Osteocyte (in vitro differentiated cells): ENCODE data around the gene TMEM167A. TPM values are rescaled to one million over a fixed set of nuclear protein-coding genes. Genes with fewer than 3 reads are reported as not detected.

Experiments used
- DNase-seq: peaks from one replicate; pipeline ENCODE4 v3.0.0; 2021; ENCODE audit warnings: mixed read lengths; ENCODE audit not compliant: unreplicated experiment; ENCODE audit errors: extremely low spot score
- H3K27ac Mint-ChIP-seq: one replicate; pipeline ENCODE4 v1.8.0; 2021; ENCODE audit warnings: mild to moderate bottlenecking, mixed read lengths; ENCODE audit not compliant: unreplicated experiment
- H3K27me3 Mint-ChIP-seq: one replicate; pipeline ENCODE4 v1.8.0; 2021; ENCODE audit warnings: mixed read lengths; ENCODE audit not compliant: unreplicated experiment
- H3K36me3 Mint-ChIP-seq: one replicate; pipeline ENCODE4 v1.8.0; 2021; ENCODE audit warnings: mixed read lengths; ENCODE audit not compliant: unreplicated experiment
- H3K4me1 Mint-ChIP-seq: one replicate; pipeline ENCODE4 v1.8.0; 2021; ENCODE audit warnings: mixed read lengths; ENCODE audit not compliant: unreplicated experiment
- H3K4me3 Mint-ChIP-seq: one replicate; pipeline ENCODE4 v1.8.0; 2021; ENCODE audit warnings: mild to moderate bottlenecking, moderate library complexity, mixed read lengths; ENCODE audit not compliant: unreplicated experiment
- H3K9me3 Mint-ChIP-seq: one replicate; pipeline ENCODE4 v1.8.0; 2021; ENCODE audit warnings: mixed read lengths; ENCODE audit not compliant: unreplicated experiment
- total RNA-seq: library from RNA; stranded (reverse); gene quantifications from 2 replicates; pipeline ENCODE4 v1.2.1, GENCODE V29; 2021
- TF ChIP-seq, protein P1 (sequence below): fragments of 200-600 bp; sonication (generic); IDR thresholded peaks from 2 replicates; pipeline ENCODE4 v1.5.0; 2021; ENCODE audit warnings: antibody characterized with exemption, mild to moderate bottlenecking, moderate library complexity

TMEM167A gene
- total RNA-seq, 1 donor from 2014 or later: 70.9 TPM

DNA sequence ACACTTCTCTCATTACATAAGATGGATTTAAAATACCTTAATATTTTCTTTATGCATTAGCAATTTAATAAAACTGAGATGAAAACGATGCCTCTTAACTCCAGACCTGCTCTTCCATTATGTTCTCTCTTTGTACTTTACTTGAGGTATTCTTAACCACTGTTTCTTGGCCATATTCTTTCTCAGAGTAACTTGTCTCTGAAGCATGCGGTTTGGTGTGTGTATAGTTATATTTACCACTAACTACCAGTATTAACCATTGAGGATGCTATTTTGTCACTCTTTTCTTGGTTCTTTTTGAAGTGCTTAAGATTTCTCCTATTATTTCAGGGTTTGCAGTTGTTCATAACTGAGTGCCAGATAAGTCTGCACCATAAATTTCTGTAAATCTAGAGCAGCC is 17.9 kb downstream of the TMEM167A start:
- Mint-ChIP-seq H3K4me3 (no peak overlapping the region), H3K9me3 (no peaks in the 10 kb centered on the region), H3K27me3 (no peaks in the 10 kb centered on the region), H3K27ac (no peak overlapping the region), H3K4me1 (peaks cover 2% of the 10 kb centered on the region), H3K36me3 (peaks cover 46% of the 10 kb centered on the region)
- no peak for DNase-seq
- TF ChIP-seq, protein P1, sequence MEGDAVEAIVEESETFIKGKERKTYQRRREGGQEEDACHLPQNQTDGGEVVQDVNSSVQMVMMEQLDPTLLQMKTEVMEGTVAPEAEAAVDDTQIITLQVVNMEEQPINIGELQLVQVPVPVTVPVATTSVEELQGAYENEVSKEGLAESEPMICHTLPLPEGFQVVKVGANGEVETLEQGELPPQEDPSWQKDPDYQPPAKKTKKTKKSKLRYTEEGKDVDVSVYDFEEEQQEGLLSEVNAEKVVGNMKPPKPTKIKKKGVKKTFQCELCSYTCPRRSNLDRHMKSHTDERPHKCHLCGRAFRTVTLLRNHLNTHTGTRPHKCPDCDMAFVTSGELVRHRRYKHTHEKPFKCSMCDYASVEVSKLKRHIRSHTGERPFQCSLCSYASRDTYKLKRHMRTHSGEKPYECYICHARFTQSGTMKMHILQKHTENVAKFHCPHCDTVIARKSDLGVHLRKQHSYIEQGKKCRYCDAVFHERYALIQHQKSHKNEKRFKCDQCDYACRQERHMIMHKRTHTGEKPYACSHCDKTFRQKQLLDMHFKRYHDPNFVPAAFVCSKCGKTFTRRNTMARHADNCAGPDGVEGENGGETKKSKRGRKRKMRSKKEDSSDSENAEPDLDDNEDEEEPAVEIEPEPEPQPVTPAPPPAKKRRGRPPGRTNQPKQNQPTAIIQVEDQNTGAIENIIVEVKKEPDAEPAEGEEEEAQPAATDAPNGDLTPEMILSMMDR: no peak

DNA sequence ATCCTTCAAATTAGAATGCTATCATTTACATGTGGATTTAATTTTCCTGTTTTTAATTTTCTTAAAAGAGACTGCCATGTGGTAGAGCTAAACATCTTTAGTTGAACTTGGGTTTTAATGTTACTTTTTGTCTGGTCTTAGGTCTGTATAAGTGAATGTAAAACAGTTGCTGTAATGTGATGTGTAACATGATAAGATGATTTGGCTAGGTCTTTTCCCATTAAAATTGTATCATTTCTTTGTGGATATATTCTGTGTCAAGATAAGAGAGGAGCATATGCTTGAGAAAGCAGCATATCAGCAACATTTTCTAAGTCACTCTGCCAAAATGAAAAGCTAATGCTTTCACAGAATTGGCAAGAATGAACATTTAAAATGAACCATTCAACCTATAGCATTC is 18.5 kb downstream of the TMEM167A start:
- Mint-ChIP-seq H3K27ac (peak overlapping the region; percentile 1), H3K4me3 (no peak overlapping the region), H3K27me3 (no peaks in the 10 kb centered on the region), H3K4me1 (peaks cover 2% of the 10 kb centered on the region), H3K36me3 (peaks cover 52% of the 10 kb centered on the region), H3K9me3 (no peaks in the 10 kb centered on the region)
- TF ChIP-seq, protein P1: no peak
- no peak for DNase-seq

DNA sequence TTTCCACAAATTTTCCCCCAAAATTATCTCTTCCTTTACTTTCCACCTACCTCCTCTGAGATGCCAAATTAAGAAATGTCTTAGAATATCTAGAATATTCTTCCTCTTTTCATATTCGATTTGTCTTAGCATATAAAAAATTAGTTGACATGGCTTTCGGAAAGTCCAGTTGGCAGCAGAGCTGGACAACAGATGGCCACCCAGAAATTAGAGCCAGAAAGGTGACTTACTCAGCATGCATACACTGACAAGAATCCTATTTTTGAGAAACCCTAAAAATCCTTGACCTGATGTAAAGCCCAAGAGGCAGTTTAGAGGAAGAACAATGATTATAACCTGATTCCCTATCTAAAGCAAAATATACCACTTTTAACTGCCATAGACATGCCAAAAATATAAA is 22.0 kb downstream of the TMEM167A start:
- H3K36me3 Mint-ChIP-seq: peaks cover 56% of the 10 kb centered on the region

DNA sequence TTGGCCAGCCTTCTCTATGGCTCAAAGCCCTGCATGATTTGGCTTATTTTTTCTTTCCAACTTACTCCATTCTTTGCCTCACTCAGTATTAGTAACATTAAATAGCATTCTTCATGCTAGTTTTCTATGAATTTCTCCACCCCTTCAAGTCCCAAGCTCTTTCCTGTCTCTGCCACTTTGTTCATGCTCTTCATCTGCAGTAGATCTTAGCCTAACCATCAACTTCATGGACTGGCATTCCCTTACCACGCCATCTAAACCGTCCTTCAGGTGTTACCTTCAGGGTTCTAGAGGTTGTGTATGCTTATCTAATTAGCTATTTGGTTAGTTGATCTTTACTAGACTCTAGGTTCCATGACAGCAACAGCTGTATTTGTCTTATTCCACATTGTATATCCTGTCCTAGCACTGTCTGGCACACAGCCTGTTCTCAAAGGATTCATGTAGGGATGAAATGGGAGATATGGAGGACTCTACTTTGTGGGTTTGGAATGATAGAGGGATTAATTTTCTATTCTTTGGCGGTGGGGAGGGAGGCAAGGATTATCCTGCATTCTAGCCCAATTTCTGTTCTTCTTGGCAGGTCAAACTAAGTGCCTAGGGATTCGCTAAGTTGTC is 26.4 kb downstream of the TMEM167A start:
- Mint-ChIP-seq H3K27me3 (no peaks in the 10 kb centered on the region), H3K4me3 (no peak overlapping the region), H3K36me3 (peaks cover 35% of the 10 kb centered on the region), H3K4me1 (no peaks in the 10 kb centered on the region), H3K27ac (no peak overlapping the region), H3K9me3 (no peaks in the 10 kb centered on the region)
- TF ChIP-seq, protein P1: no peak
- DNase-seq: no peak

More for the DNA sequence above, 22.0 kb downstream of the TMEM167A start:
- no peaks in the 10 kb centered on the region for H3K9me3 Mint-ChIP-seq
- no peak overlapping the region for H3K27ac Mint-ChIP-seq
- peaks cover 2% of the 10 kb centered on the region for H3K4me1 Mint-ChIP-seq
- TF ChIP-seq, protein P1: no peak
- DNase-seq: no peak
- H3K27me3 Mint-ChIP-seq: no peaks in the 10 kb centered on the region
- H3K4me3 Mint-ChIP-seq: no peak overlapping the region

DNA sequence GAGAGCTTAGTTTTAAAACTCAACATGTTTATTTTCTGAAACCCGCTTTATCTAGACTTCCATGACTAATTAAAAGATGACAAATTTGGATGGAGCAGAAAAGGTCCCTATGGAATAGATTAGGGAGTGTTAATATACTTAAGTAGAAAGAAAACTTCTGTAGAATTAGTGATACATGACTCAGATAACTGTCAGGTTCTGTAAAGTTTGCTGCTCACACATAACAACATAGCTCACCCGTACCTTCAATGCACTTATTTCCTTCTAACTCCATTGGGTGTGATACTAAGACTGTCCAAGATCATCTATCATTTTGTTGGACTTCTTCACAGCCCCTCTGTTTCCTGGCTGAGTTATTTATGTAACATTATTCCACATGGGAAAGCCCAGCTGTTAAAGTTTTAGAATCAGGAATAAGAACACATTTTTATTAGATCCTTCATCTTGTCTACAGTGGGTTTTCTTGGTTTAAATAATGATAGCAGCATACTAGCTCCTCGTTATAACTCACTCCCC is 27.8 kb downstream of the TMEM167A start:
- Mint-ChIP-seq H3K36me3 (peaks cover 25% of the 10 kb centered on the region), H3K27me3 (no peaks in the 10 kb centered on the region), H3K9me3 (no peaks in the 10 kb centered on the region), H3K4me3 (no peak overlapping the region), H3K4me1 (no peaks in the 10 kb centered on the region), H3K27ac (no peak overlapping the region)
- TF ChIP-seq, protein P1: no peak
- no peak for DNase-seq
